Measurements from ENCODE around the gene RSPO4. TPM values are rescaled to one million over a fixed set of nuclear protein-coding genes. Genes with fewer than 3 reads are reported as not detected.
A peak's percentile ranks its signal among the peaks of the same experiment; 100 is the strongest.

The RSPO4 gene
- polyA plus RNA-seq, 5 donors: 2.2 to 4.7 (median 3.5) TPM

DNA sequence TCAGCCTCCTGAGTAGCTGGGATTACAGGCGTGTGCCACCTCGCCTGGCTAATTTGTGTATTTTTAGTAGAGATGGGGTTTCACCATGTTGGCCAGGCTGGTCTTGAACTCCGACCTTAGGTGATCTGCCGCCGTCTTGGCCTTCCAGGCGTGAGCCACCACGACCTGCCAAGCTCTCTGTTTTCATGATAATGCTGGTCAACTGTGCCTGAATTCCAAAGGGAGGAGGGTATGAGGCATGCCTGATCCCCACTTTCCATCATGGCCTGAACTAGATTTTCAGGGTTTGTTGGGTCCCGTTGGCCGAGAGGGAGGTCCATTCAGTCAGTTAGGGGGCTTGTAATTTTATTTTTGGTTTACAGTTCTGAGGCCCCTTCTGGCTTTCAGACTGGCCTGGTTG, 58.0 kb downstream of the RSPO4 start:
- no peak for DNase-seq

DNA sequence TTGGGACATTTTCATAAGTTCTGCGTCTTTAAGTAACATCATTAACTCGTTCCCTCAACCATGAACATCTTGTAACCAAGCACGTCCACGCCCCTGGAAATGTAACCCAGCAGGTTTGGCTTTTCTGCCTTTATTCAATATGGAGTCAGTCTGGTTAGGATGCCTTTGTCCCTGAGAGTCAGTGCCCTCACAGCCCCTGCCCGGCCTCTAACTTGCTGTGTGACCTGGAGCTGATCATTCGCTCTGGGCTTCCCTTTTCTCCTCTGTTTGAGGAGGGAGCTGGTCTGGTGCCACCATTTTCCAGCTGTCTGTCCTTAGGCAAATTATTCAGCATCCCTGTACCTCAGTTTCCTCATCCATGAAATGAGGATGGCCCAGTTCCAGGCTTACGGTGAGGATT, 59.5 kb downstream of the RSPO4 start:
- no peak for DNase-seq

DNA sequence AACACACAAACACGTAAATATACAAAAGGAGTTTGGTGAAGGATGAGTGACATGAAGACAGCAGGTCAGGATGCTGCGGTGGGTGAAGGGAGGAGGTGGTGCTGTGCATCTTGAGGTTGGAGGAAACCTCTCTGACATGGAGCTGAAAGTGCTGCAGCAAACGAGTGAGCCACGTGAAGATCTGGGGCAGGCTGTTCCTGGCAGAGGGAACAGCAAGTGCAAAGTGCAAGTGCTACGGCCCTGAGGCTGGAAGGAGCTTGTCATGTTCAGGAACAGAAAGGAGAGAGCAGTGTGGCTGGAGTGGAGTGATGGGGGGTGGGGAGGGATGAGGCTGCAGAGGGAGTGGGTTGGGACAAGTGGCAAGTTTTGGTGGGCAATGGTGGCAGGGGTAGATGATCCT, 61.2 kb downstream of the RSPO4 start:
- DNase-seq: no peak

DNA sequence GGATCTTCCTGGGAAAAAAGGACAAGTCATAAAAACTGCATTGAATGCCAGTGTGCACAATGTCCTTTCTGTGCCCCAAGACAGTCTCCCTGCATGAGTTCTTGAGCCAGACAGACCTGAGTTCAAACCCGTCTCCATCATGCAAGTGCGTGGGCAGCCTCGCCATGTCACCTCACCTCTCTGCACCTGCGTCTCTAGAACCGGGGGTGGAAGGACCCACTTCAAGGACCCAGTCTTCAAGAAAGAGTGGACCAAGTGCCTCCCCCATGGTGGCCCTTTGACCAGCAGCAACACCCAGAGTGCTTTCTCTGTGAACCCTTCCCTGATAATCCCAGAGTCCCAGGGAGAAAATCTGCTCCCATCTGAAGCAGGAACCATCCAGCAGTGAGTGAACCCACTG, 62.5 kb downstream of the RSPO4 start:
- no peak for DNase-seq

DNA sequence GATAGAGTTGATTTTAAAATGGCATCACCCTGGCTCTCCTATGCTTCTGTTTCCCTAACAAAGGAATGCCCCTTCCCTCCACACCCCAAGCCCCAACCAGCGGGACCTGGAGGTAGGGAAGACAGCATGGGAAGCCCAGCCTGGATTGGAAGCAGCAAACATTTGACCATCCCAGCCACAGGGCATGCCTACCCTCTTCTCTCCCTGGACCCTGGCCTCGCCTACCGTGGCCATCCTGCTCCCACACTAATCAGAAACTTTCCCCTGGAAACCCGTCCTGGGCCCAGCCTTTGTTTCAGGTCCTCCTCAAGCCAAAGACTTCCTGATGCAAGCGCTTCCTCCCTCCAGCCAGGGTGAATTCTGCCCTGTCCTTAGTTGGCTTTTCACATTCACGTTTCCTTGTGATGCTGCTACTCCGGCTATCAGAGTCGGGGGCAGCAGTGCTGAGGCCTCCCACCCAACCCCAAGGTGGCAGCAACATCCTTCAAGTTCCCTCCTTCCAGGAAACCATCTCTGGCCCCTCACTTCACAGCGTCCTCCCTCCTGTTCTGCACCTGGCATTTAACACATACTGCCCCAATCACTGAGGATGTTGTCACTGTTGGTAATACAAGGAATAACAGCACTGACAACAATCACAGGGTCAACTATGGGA, 67.8 kb downstream of the RSPO4 start:
- DNase-seq: no peak

DNA sequence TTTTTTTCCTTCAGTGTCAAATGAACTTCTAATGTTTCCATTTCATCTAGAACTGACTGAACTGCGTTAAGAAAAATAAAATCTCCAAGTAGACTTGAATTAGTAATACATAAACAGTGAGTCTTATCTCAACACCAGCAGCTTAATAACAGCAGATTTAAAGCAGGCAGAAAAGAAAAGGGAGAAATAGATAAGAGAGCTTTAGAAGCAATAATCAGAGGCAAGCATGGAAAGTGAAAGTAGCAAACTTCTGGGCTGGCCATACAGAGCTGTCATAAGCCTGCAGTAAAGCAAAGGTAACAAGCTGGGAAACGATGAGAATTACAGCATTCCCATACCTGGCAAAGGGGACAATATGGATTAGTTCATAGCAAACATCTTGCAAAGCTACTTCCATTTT, 69.1 kb downstream of the RSPO4 start:
- no peak for DNase-seq

DNA sequence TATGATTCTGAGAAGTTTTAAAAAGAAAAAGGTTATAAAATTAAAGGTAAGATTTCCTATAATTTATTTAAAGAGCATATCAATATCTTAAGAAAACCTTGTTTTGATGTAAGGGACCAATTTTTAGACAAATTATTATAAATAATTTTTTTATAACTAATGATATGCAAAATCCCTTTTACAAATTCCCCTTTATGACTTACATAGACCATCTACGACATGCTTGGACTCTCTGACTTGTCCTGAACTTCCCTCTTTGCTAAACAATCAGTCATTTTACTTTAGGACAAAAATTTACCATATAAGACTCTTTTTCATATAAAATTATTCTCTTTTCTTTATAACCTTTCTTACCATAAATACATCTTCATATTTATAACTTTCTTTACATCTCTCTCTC, 70.7 kb downstream of the RSPO4 start:
- no peak for DNase-seq

DNA sequence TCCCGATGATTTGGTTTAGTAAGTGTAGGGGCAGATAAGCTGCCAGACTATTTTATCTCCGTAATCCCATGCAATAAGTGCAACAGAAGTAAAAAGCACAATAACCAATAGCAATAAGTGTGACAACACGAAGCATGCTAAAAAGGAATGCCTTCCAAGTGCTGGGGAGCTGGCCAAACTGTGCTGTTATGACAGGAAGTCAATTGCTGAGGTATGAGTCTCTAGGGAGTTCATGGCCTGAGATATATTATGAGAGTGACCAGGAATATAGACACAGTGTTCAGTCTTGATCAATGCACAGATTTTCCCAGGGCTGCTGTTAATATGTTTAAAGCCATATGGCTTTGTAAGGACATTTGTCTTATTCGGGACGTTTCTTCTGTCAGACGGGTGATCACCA, 75.4 kb downstream of the RSPO4 start:
- DNase-seq: no peak

DNA sequence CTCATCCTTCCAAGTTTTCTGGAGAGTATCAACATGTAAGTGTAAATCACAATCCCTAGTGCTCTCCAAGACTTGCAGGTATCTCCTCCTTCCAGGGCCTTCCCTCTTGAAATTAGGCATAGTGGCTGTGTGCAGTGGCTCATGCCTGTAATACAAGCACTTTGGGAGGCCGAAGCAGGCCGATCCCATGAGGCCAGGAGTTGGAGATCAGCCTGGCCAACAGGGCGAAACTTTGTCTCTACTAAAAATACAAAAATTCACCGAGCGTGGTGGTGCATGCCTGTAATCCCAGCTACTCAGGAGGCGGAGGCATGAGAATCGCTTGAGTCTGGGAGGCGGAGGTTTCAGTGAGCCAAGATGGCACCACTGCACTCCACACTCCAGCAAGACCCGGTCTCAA, 76.6 kb downstream of the RSPO4 start:
- DNase-seq: no peak

DNA sequence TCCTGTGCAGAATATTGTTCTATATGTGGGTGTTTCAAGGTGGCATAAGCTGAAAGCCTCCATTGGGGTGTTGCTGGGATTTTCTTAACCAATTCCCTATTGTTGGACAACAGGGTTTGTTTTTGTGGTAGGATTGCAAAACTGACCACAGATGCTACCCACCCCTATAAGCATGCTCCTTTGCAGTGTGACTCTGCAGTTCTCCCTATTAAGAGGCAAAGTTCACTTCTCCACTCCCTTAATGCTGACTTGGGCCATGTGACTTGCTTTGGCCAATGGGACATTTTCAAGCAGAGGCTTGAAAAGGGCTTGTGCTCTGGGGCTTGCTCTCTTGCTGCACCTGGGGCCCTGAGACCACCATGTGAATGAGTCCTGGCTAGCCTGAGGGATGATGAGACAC, 77.5 kb downstream of the RSPO4 start:
- DNase-seq: no peak

DNA sequence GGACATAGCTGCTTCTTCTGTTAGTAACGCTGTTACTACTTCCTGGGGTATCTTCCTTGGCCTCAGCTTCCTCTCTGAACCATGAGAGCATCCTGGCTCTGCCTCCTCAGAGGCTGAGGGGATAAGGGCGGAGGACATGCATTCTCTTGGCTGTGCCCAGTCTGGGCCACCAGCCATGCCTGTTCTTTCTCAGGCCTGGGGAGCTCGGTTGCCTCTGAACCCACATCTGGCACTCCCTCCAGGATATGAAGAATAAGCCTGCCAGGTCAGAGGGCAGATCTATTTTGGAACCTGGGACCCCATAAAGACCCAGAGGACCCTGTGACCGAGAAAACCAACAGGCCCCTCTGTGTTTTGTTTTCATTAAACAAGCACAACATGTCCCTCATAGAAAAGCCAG, 79.3 kb downstream of the RSPO4 start:
- DNase-seq: no peak

DNA sequence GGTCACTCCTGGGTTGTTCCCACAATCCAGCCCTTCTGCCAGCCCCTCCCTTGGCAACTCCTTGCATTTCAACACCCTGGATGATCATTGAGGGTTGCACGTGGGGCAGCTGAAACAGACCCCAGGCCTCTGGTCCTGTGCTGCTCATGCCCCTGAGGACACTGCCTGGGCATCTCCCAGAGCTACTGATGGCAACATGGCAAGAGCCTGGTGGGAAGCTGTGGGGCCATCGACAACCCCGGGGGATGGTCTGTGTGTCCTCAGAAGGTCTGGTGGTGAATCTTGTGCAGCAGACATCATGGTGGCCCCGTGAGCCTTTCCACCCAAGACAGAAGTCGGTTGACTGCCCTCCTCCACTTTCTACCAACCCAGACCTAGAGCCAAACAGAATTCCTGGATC, 81.0 kb downstream of the RSPO4 start:
- DNase-seq: no peak

DNA sequence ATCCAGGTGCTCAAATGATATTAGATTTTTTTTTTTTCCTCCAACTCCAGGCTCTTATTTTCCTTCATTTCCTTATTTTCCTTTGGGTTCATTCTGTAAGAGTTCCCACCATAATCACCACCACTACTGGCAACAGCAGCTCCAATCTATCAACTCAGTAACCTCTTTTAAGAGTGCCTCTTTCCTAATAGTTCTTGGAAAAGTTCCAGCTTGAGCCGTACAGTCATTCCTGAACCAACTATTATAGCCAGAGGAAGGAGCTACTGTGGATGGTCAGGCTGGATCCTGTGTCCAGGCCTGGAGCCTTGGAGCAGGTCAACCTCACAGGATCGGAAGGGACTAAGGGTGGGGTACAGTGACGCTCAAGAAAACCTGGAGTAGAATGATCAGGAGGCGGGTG, 81.8 kb downstream of the RSPO4 start:
- no peak for DNase-seq

DNA sequence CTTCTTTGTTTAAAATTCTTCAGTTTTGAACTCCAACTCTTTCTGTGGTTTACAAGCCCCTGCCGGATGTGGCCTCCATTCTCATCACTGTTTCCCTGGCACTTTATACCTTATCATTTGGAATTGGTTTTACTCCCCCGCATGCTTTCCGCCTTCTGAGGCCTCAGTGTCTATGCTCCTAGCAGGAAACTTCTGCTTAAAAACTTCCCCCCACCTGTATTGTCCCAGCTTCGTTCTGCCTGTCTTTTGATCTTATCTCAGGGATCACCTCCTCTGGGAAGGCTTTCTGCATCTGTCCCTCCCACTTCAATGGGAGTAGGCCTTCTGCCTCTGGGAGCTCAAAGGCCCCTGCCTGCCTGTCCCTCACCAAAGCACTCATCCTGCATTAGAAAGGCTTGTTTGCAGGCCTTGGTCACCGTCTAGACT, 82.6 kb downstream of the RSPO4 start:
- no peak for DNase-seq

DNA sequence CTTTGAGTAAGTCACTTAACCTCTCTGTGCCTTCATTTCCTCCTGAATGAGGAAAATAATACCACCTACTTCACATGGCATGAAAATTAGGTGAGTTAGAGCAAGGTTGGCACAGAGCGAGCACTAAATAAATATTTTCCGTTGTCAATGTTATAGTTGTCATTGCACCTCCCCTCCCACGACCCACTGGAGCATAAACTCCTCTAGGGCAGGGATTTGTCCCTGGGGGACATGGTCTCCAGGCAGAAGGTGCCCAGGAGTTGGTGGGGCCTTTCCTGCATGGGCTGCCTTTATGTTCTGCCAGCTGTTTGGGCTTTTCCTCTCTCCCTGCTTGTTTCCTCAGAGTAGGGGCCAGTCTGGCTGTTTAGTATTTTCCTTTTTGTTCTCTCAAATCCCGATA, 84.7 kb downstream of the RSPO4 start:
- no peak for DNase-seq

DNA sequence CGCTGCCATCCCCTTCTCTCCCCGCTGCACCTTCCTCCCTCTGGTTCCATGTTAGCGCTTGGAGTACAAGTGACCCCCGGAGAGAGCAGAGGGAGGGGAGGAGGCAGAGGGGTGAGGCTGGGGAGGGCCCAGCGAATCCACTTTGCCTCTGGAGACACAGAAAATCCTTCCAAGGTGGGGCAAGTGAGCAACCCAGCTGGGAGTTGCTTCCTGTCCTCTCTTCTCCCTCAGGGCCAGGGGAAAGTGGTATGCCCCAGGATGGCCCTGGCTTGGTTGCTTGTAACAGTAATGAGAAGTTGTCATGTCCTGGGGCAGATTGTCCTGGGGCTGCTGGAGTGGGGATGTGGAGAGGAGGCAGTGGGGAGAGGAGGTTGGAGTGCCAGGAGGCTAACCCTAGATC, 85.3 kb downstream of the RSPO4 start:
- no peak for DNase-seq

DNA sequence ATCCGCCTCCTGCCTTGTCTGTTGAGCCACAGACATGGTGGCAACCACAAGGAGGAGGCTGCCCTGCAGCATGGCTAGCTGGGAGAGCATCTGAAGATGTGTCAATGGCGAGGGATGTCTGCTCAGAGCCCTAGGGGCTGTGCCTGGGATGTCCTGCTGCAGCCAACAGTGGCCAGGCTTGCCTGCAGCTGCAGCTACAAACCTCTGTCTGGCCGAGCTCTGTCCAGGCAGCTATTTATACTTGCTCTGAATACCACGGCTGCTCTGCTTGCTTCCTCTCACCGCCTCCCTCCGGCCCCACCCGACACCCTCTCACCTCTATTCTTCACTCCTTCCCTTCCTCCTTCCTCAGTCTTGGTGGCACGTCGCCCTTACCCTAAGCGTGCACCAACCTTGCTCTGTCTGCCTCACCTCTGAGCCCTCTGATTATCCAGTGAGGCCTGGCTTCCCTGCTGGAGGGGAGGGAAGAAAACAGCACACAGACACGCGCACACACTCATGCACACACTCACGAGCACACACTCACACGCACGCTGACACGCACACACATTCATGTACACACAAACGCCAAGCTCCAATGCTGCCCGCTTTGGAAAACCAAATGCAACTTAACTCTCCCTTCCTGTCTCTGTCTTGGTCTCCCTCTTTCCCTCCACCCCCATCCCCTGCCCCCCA, 85.8 kb downstream of the RSPO4 start, which contains the start of gene ANGPT4:
Gene ANGPT4 (minus strand): TSS at position 210 of the 675 bp plus-strand sequence. CDS start 120 bp downstream, at position 90.
- DNase-seq: no peak

DNA sequence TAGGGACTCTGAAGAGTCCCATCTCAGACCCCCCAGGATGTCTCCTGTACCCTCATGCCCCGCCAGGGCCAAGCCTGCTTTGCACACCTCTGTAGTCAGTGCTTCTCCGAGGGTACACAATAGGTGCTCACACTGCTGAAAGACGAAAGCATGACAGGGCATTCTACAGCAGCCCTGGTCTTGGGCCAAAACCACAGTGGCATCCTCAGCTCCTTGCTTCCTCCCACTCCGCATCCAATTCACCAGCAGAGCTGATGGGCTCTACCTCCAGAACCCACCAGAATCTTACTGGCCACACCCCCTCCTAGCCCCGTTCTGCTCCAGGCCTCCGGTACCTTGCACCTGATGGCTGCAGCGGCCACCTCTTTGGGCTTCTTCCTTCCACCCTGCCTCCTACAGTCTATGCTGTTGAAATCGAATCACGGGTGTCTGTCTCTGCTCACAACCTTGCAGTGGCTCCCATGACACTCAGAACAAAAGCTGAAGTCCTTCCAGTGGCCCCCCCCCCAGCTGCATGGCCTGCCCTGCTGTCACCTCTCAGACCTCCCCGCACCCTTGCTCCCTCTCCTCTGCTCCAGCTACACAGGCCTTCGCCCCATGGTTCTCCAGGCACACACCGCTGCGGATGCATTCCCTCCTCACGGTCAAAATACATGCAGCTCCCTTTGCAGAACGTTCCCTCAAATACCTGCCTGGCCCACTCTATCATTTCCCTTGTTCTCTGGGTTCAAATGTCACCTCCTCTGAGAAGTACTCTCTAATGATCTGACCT, 87.2 kb downstream of the RSPO4 start:
- no peak for DNase-seq

DNA sequence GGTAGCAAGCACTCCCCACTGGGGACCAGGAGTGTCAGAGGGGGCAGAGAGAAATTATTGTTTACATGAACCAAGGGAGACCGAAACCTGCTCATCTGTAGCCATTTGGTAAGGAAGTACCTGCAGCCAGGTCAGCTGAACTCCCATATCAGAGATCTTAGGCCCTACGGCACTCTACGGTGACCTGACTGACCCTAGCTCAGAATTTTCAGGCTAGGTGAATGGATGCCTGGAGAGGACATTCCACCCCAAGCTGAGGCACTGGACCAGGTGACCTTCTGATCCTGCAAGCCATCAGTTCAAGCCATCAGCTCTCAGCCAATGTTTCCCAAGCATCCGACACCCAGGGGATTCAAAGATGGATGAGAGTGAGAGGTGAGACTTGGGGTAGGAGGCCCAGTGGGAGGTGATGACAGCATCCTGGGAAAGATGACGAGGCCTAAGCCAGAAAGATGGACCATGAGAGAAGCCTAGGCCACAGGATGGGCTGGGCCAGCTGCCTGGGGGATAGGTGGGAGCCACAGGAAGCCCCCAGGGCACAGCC, 88.7 kb downstream of the RSPO4 start:
- DNase-seq: no peak

DNA sequence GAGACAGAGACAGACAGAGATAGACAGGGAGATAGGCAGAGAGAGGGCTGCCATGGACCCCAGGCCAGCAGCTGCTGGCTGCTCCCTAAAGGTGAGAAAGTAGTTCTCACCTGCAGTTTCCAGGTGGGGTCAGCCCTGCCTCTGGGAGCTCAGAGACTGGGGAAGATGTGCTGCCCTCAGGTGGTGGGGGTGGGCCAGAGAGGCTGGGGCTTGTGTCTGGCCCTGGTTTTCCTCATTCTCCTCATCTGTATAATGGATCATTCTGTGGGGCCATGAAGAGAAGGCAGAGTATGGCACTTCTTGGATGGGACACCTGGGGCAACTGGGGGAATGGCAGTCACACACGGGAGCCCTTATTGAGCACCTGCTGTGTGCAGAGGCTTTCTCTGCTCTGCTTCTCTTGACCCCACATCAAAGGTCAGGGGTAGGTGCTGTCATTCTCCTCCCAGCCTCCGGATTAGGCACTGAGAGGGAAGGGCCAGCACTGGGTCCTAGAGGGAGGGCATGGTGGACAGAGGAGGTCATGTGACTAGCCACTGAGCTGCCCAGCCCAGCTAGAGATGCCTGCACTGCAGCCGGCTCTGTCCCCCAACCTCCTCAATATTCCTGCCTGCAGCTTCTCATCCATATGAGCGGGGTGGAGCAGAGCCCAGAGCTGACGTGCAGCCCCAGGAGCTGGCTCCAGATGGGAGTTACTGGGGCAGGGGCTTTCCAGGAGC, 90.1 kb downstream of the RSPO4 start:
- no peak for DNase-seq

DNA sequence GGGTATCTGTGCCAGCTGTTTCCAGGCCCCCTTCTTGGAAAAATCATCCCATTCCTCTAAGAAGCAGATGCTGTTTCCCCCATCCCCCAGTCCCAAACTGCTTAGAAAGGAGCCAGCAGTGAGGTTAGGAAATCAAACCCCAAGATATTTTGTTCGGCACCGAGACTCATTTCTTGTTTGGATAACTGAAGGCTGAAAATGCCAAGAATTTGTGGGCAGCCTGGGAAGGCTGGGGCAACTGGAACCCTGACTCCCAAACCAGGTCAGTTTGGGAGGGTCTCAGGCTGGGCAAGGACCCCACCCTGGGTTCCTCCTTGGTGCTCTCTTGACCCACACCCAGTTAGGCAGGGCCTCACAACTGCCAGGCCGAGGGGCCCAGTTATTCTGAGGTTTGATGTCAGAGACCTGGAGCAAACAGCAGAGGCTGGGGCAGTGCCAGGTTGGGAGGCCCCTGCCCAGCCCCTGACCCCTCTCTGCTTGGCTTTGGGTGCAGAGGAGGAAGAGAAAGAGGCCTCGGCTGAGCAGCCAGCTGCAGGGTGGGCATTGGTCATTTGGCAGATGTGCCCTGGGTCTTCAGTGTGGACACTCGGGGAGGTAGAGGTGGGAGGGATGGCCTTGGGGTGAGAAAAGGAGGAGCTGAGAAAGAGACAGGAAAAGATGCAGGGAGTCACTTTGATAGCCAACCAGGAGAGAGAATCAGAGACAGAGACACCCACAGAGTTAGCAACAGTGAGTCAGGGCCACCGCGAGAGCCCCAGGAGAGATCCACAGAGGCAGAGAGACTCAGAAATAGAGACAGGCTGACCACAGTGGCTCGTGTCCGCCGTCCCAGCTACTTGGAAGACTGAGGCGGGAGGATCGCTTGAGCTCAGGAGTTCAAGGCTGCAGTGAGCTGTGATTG, 91.0 kb downstream of the RSPO4 start:
- DNase-seq: peak in 1 of 2 donors; percentile 9

All from right lung (tissue), 5 donors.